K562 (cell line): ENCODE results near the gene JUP. TPM values are rescaled to one million over a fixed set of nuclear protein-coding genes. Genes with fewer than 3 reads are reported as not detected.

Experiments used
- ARID2 ChIP-seq: fragments of 450-650 bp; IDR thresholded peaks from 2 replicates; pipeline ENCODE4 v1.6.1; 2017; ENCODE audit warnings: antibody characterized with exemption, mild to moderate bottlenecking
- BRF1 ChIP-seq: IDR thresholded peaks from 3 replicates; pipeline ENCODE4 v1.6.1; 2011; ENCODE audit warnings: borderline replicate concordance, mild to moderate bottlenecking; ENCODE audit not compliant: insufficient read length; ENCODE audit errors: extremely low read depth
- E2F6 ChIP-seq, 2 experiments: IDR thresholded peaks; 2 replicates each; pipeline ENCODE4 v1.6.1; 2011; ENCODE audit warnings: borderline replicate concordance in 1 of 2, control low read depth in 1 of 2, low read depth in 1 of 2, low read length in 1 of 2, mild to moderate bottlenecking in 1 of 2, mixed read lengths in 1 of 2, moderate library complexity in 1 of 2; ENCODE audit not compliant: insufficient read depth in 1 of 2, insufficient read length in 1 of 2, poor library complexity in 1 of 2, severe bottlenecking in 1 of 2; ENCODE audit errors: extremely low read depth in 1 of 2
- MAZ ChIP-seq, 2 experiments: fragments of 450-650 bp in 1 of 2; sonication (generic) in 1 of 2; formaldehyde crosslinking; IDR thresholded peaks in 1 of 2; conservative IDR thresholded peaks in 1 of 2; 2 replicates each; pipeline versions ENCODE4 v1.4.0 to v1.5.0; 2020; ENCODE audit warnings: mild to moderate bottlenecking in 1 of 2, missing genetic modification reagents in 1 of 2
- RAD21 ChIP-seq, 2 experiments: fragments of 250-450 bp in 1 of 2; fragments of 450-650 bp in 1 of 2; sonication (Bioruptor Pico) in 1 of 2; formaldehyde crosslinking in 1 of 2; IDR thresholded peaks in 1 of 2; conservative IDR thresholded peaks in 1 of 2; 2 replicates each; pipeline versions ENCODE4 v1.4.0 to v1.8.0; 2020 to 2022; ENCODE audit warnings: mild to moderate bottlenecking in 2 of 2, moderate library complexity in 1 of 2
- STAT5A ChIP-seq: IDR thresholded peaks from 2 replicates; pipeline ENCODE4 v1.6.1; 2012; ENCODE audit warnings: low read length, inconsistent platforms, borderline replicate concordance
- polyA plus RNA-seq, 8 experiments: library from polyadenylated mRNA; depleted of rRNA in 4 of 8; stranded (reverse) in 5 of 8; unstranded in 3 of 8; fragments of >200 nt; fragmentation: Nextera tagmentation in 2 of 8; fragmentation: Illumina TruSeq in 1 of 8; extraction: Ambion mirVana in 2 of 8; extraction: Trizol in 1 of 8; gene quantifications; 2 replicates each; pipeline versions ENCODE4 v1.2.1 to v1.2.3, GENCODE V29; 2011 to 2014; ENCODE audit warnings: inconsistent platforms in 1 of 8, missing spikeins in 1 of 8
- total RNA-seq, 7 experiments: library from RNA; depleted of rRNA in 6 of 7; stranded (reverse); fragments of >200 nt in 6 of 7; fragmentation: Illumina TruSeq in 2 of 7; extraction: Trizol in 2 of 7; gene quantifications; 2 replicates each; pipeline versions ENCODE4 v1.2.1 to v1.2.3, GENCODE V29; 2011 to 2021; ENCODE audit warnings: low replicate concordance in 1 of 7
- TF ChIP-seq, protein P1 (sequence below), 2 experiments: fragments of 450-650 bp; formaldehyde crosslinking in 1 of 2; IDR thresholded peaks; 2 replicates each; pipeline versions ENCODE4 v1.4.0 to v1.6.1; 2014 to 2020; ENCODE audit warnings: mild to moderate bottlenecking in 2 of 2, borderline replicate concordance in 1 of 2, low read depth in 1 of 2

Gene JUP
- total and polyA plus RNA-seq, 9 of the 15 experiments (the other 6 are each of a cell fraction or from before 2014, with no cell fraction given), result 6.4 to 177 (median 31.2) TPM

DNA sequence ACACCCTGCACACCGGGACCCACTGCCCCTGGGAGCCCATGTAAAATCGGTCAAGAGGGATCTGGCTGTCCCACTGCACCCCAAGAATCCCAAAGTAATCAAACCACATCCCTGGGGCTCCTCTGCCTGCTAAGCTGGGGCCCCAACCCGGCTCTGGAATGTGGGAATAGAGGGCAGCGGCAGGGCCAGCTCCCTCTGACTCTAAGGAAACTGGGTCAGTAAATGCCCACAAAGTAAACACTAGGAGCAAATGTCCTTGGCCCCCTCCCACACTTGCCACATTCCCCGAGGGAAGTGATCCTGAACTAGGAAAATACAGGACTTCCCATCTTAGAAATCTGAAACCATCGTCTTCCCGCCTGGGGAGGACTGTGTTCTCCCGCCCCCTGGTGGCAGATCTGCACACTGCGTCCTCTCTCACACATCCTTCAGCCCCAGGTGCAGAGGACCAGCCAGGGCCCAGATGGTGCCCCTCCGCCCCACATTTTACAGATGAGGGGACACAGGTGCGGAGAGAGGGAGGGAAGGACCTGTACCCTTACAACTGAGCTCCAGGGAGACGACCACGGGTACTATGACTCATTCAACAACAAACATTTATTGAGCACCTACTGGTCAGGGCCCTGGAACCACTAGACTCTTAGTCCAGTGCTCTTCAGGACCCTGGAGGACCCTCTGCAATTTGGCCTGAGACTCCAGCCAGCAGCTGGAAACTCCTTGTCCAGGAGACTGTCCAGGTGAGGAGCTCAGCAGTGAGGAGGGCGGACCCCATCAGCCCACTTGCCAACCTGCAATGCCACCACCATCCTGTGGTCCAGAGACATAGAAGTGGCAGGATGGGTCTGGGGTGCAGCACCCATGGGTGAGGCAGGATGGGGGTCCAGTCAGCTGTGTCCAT lies 15.1 kb upstream of the JUP start (continued):
- TF ChIP-seq BRF1, result no peak
- peak; percentile 92 to 99 for TF ChIP-seq RAD21 (CRISPR knock-in tag; conservative IDR thresholded peaks at IDR 0.05 in 1 of 2, IDR thresholded peaks at IDR 0.05 in 1 of 2)
- TF ChIP-seq MAZ (CRISPR knock-in tag; conservative IDR thresholded peaks at IDR 0.05 in 1 of 2, IDR thresholded peaks at IDR 0.05 in 1 of 2), result 0 out of 4 replicates have a peak, but pooled peaks of 1 of the 2 experiments have one; percentile 16
- TF ChIP-seq E2F6 (IDR thresholded peaks at IDR 0.05; ENCODE audit: borderline replicate concordance in 1 of 2, extremely low read depth in 1 of 2, insufficient read depth in 1 of 2, insufficient read length in 1 of 2, low read depth in 1 of 2, low read length in 1 of 2, poor library complexity in 1 of 2, severe bottlenecking in 1 of 2), result peak in 1 of 2 experiments; percentile 3
- TF ChIP-seq ARID2, result peak; percentile 97
- no peak for TF ChIP-seq STAT5A
- TF ChIP-seq, protein P1, sequence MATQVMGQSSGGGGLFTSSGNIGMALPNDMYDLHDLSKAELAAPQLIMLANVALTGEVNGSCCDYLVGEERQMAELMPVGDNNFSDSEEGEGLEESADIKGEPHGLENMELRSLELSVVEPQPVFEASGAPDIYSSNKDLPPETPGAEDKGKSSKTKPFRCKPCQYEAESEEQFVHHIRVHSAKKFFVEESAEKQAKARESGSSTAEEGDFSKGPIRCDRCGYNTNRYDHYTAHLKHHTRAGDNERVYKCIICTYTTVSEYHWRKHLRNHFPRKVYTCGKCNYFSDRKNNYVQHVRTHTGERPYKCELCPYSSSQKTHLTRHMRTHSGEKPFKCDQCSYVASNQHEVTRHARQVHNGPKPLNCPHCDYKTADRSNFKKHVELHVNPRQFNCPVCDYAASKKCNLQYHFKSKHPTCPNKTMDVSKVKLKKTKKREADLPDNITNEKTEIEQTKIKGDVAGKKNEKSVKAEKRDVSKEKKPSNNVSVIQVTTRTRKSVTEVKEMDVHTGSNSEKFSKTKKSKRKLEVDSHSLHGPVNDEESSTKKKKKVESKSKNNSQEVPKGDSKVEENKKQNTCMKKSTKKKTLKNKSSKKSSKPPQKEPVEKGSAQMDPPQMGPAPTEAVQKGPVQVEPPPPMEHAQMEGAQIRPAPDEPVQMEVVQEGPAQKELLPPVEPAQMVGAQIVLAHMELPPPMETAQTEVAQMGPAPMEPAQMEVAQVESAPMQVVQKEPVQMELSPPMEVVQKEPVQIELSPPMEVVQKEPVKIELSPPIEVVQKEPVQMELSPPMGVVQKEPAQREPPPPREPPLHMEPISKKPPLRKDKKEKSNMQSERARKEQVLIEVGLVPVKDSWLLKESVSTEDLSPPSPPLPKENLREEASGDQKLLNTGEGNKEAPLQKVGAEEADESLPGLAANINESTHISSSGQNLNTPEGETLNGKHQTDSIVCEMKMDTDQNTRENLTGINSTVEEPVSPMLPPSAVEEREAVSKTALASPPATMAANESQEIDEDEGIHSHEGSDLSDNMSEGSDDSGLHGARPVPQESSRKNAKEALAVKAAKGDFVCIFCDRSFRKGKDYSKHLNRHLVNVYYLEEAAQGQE (IDR thresholded peaks at IDR 0.05; ENCODE audit: borderline replicate concordance), result peak; percentile 94
- TF ChIP-seq, protein P1 (CRISPR knock-in tag; IDR thresholded peaks at IDR 0.05; ENCODE audit: low read depth), result no peak
